GDM1 (cell line): Measurements from ENCODE around the gene MCC.
A peak's percentile ranks its signal among the peaks of the same experiment; 100 is the strongest.
"Not testable (repeated sequence)": the region's sequence is repeated elsewhere in the genome, so short reads cannot be mapped to it uniquely, and the experiment has no call there.

Source experiments
- DNase-seq: peaks from one replicate; lab custom pipeline; 2025; lab: John Stamatoyannopoulos, UW

The MCC gene

GRCh38 chr5:113425909-113426308 is 62.3 kb downstream of the MCC start:
- no peak for DNase-seq

GRCh38 chr5:113421693-113422092 is 66.6 kb downstream of the MCC start:
- no peak for DNase-seq

GRCh38 chr5:113405530-113405929 is 82.7 kb downstream of the MCC start:
- DNase-seq = no peak

- no peak for DNase-seq
These were observed 84.0 kb downstream of the MCC start for GRCh38 chr5:113404269-113404668.

- DNase-seq = not testable (repeated sequence)
These were observed 90.3 kb downstream of the MCC start for GRCh38 chr5:113397986-113398385.

- no peak for DNase-seq
These were observed 91.2 kb downstream of the MCC start for GRCh38 chr5:113397046-113397445.

GRCh38 chr5:113394658-113395057 is 93.6 kb downstream of the MCC start:
- no peak for DNase-seq

GRCh38 chr5:113390224-113390623 is 98.0 kb downstream of the MCC start:
- DNase-seq = no peak

GRCh38 chr5:113389116-113389515 is 99.1 kb downstream of the MCC start:
- DNase-seq = no peak

GRCh38 chr5:113387844-113388243 is 100.4 kb downstream of the MCC start:
- DNase-seq = no peak

GRCh38 chr5:113384782-113385285 is 103.4 kb downstream of the MCC start:
- DNase-seq = no peak

GRCh38 chr5:113382731-113383130 is 105.5 kb downstream of the MCC start:
- no peak for DNase-seq

- DNase-seq = no peak
These were observed 106.5 kb downstream of the MCC start for GRCh38 chr5:113381791-113382190.

- no peak for DNase-seq
These were observed 107.4 kb downstream of the MCC start for GRCh38 chr5:113380807-113381326.

GRCh38 chr5:113379936-113380806 is 108.1 kb downstream of the MCC start:
- DNase-seq = no peak

GRCh38 chr5:113378959-113379541 is 109.2 kb downstream of the MCC start:
- DNase-seq = peak; percentile 36

GRCh38 chr5:113378514-113378913 is 109.7 kb downstream of the MCC start:
- DNase-seq = no peak

- DNase-seq = peak; percentile 11
These were observed 110.2 kb downstream of the MCC start for GRCh38 chr5:113378081-113378480.

GRCh38 chr5:113376640-113377039 is 111.6 kb downstream of the MCC start:
- no peak for DNase-seq

GRCh38 chr5:113375480-113376060 is 112.7 kb downstream of the MCC start:
- DNase-seq = no peak

- no peak for DNase-seq
These were observed 114.8 kb downstream of the MCC start for GRCh38 chr5:113373426-113373825.

GRCh38 chr5:113371721-113372196 is 116.5 kb downstream of the MCC start:
- DNase-seq = no peak

GRCh38 chr5:113367586-113367985 is 120.7 kb downstream of the MCC start:
- no peak for DNase-seq
